GM13977 (cell line): ENCODE data around the gene PLA2G3.

Source experiments
- DNase-seq: peaks from one replicate; pipeline ENCODE4 v3.0.0; 2012; ENCODE audit warnings: low spot score
- in situ Hi-C: fragments of 300-500 bp; cut with MboI; formaldehyde crosslinking; loops from one replicate; pipeline ENCODE4 v1.12.0; 2022; ENCODE audit warnings: low sequenced_read_pairs, low pct_unique_long_range_greater_than_20kb, mixed read lengths, inconsistent platforms; ENCODE audit not compliant: unreplicated experiment
- TF ChIP-seq, protein P1 (sequence below): IDR thresholded peaks from 2 replicates; pipeline ENCODE4 v1.5.1; 2012; ENCODE audit warnings: mild to moderate bottlenecking, control low read depth; ENCODE audit not compliant: insufficient read depth; ENCODE audit errors: extremely low read depth, missing control alignments

PLA2G3 gene

DNA sequence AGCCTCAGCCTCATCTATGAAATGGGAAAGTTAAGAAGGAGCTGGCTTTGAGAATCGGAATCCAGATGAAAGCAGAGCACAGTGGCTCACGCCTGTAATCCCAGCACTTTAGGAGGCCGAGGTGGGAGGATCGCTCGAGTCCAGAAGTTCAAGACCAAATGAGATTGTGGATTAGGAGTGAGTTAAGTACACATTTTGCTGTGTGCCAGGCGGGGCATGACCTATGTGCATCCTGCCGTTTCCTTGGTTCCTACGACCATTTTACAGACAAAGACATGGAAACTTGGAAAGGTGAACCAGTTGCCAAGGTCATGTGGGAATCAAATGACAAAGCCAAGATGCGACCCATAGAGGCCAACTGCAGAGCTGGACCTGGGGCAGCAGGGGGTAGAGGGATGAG lies 4.2 kb downstream of the PLA2G3 start:
- in situ Hi-C loops: no loop called here
- TF ChIP-seq, protein P1, sequence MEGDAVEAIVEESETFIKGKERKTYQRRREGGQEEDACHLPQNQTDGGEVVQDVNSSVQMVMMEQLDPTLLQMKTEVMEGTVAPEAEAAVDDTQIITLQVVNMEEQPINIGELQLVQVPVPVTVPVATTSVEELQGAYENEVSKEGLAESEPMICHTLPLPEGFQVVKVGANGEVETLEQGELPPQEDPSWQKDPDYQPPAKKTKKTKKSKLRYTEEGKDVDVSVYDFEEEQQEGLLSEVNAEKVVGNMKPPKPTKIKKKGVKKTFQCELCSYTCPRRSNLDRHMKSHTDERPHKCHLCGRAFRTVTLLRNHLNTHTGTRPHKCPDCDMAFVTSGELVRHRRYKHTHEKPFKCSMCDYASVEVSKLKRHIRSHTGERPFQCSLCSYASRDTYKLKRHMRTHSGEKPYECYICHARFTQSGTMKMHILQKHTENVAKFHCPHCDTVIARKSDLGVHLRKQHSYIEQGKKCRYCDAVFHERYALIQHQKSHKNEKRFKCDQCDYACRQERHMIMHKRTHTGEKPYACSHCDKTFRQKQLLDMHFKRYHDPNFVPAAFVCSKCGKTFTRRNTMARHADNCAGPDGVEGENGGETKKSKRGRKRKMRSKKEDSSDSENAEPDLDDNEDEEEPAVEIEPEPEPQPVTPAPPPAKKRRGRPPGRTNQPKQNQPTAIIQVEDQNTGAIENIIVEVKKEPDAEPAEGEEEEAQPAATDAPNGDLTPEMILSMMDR: no peak
- no peak for DNase-seq

DNA sequence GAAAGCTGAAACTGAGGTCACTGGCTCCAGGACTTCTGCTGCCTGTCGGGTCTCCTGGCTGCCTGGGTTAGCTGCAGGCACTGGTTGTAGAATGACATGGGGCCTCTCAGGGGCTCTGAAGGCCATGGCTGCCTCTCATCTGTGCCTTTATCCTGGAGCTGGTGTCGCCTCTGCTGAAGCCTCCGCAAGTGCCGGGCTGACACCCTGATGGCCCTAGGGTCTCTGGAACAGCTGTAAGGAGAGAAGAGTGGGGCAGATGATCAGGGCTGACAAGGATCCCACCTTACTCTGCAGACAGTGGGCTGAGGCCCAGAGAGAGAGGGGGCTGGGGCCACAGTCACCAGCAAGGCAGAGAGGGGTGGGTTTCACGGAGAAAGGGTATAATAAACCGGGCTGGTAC lies 4.6 kb downstream of the PLA2G3 start:
- TF ChIP-seq, protein P1: no peak
- no peak for DNase-seq
- in situ Hi-C loops: no loop called here

DNA sequence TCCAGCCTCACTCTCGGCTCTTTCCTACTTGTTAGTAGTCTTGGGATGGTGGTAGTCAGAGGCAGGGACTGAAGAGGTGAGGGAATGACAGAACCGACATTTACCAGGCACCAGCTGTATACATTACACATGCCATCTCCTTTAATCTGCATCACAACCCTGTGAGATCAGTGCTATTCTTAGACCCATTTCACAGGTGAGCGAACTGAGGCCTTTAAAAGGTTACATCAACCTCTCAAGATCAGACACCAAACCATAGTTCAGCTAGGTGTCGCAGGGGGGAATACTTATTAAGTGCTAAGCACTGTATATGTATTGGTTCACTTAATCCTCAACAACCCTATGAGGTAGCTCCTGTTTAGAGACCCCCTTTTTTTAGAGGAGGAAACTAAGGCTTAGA lies 5.6 kb downstream of the PLA2G3 start:
- DNase-seq: peak; percentile 33
- TF ChIP-seq, protein P1: no peak
- in situ Hi-C loops: no loop called here

DNA sequence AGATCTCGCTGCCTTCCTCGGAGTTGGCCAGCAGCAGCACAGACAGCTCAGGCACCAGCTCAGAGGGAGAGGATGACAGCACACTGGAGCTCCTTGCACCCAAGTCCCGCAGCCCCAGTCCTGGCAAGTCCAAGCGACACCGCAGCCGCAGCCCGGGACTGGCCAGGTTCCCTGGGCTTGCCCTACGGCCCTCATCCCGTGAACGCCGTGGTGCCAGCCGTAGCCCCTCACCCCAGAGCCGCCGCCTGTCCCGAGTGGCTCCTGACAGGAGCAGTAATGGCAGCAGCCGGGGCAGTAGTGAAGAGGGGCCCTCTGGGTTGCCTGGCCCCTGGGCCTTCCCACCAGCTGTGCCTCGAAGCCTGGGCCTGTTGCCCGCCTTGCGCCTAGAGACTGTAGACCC lies 6.4 kb downstream of the PLA2G3 start:
- TF ChIP-seq, protein P1: no peak
- in situ Hi-C loops: no loop called here
- DNase-seq: peak; percentile 18

DNA sequence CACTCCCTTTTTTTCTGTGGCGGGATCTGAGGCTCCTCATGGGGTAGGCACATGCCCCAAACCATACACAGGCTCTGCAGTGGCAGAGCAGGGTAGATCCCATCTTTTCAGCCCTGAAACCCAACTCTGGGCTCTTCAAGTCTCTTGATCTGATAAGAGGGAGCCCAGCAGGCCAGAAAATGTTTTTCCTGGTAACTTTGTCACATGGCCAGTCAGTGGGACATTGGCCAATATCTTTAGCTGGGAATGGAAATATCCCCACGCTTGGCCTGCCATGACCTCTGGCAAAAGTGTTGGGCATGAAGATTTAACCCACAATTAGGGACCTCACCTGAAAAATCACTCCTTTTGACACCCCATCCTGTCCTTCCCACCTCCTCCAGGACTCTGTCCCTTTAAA lies 9.4 kb downstream of the PLA2G3 start:
- TF ChIP-seq, protein P1: no peak
- in situ Hi-C loops: no loop called here
- DNase-seq: no peak

DNA sequence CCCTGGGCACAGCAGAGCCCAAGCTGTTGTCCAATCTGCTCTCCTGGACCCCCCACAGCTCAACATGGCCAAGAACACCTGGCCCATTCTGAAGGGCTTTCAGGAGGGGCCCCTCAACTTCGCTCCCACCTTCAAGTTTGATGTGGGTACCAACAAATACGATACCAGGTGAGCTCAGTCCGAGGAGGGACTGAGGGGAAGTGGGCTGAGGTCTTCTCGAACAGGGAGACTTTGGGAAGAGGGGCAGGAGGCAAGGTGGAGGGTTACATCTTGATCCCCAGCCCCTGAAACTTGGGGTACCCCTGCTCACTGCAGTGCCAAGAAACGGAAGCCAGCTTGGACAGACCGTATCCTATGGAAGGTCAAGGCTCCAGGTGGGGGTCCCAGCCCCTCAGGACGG lies 12.2 kb downstream of the PLA2G3 start:
- TF ChIP-seq, protein P1: no peak
- DNase-seq: no peak
- in situ Hi-C loops: no loop called here
